ENCODE data around the gene CAPN14.

CAPN14 gene

DNA sequence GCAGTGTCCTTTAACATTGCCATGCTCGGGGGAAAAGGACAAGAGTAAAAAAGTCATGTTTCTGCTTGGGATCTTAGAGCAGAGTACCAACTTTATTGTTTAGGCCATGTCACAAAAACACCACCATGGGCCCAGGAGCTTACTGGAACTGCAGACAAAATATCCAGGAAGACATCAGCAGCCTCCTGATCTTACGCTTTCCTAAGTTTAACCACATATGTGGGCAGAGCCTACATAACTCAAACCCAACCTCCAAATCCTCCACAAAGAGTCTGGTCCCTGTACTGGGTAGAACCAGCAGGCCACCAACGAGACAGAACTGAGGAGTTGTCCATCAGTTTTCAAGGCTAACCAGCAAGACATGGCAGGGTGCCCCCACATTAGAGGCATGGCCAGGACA, 89.4 kb downstream of the CAPN14 start:
- DNase-seq (ENCODE audit: low read depth, low spot score): no peak

DNA sequence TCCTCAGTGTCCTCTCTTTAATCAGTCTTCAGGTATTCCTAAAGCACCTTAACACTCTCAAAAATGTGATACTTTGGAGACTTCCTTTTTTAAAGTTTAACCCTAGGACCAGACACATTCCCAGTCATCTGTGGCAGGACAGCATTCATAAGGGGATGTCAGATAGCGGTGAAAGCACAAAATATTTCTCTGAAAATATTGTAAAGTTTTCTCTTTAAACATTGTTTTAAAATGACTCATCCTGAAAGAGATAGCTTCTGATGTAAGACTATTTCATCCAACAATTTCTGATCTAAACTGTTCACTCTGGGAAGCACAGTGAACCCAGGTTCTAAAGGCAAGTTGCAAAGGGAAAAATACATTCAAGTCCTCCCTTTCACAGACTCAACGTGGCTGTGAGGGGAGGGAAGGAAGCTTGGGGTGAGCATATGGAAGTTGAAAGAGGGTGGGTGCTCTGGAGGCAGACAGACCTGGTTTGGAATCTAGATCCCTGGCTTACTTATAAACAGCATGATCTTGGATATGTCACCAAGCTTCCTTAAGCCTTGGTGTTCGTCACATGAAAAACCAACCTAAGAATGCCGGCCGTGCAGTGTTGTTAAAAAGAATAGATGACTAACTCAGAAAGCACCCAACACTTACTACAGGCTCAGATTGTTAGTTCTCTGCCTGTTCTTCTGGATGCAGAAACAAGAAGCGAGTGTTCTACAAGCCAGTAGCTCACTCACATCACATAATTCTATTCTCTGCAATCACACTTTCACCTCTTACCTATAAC, 91.2 kb downstream of the CAPN14 start:
- H3K4me3 ChIP-seq (ENCODE audit: low read depth, low read length): no peak overlapping the region
- POLR2A ChIA-PET: no interaction called here
- TF ChIP-seq, protein P1, sequence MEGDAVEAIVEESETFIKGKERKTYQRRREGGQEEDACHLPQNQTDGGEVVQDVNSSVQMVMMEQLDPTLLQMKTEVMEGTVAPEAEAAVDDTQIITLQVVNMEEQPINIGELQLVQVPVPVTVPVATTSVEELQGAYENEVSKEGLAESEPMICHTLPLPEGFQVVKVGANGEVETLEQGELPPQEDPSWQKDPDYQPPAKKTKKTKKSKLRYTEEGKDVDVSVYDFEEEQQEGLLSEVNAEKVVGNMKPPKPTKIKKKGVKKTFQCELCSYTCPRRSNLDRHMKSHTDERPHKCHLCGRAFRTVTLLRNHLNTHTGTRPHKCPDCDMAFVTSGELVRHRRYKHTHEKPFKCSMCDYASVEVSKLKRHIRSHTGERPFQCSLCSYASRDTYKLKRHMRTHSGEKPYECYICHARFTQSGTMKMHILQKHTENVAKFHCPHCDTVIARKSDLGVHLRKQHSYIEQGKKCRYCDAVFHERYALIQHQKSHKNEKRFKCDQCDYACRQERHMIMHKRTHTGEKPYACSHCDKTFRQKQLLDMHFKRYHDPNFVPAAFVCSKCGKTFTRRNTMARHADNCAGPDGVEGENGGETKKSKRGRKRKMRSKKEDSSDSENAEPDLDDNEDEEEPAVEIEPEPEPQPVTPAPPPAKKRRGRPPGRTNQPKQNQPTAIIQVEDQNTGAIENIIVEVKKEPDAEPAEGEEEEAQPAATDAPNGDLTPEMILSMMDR (IDR thresholded peaks at IDR 0.05; ENCODE audit: insufficient read depth, low read length, missing control alignments): no peak
- DNase-seq (ENCODE audit: low read depth, low spot score): no peak
- CTCF ChIA-PET: interaction anchor here (1.1 to 1.6 kb wide), 3 partner anchors 12 to 208 kb away, joined by 3 read pairs; partner anchors contain the start of gene GALNT14

More for the DNA sequence above, 89.4 kb downstream of the CAPN14 start:
- ChIA-PET CTCF (no interaction called here), POLR2A (no interaction called here)
- no peak overlapping the region for H3K4me3 ChIP-seq (ENCODE audit: low read depth, low read length)
- TF ChIP-seq, protein P1 (IDR thresholded peaks at IDR 0.05; ENCODE audit: insufficient read depth, low read length, missing control alignments): no peak

DNA sequence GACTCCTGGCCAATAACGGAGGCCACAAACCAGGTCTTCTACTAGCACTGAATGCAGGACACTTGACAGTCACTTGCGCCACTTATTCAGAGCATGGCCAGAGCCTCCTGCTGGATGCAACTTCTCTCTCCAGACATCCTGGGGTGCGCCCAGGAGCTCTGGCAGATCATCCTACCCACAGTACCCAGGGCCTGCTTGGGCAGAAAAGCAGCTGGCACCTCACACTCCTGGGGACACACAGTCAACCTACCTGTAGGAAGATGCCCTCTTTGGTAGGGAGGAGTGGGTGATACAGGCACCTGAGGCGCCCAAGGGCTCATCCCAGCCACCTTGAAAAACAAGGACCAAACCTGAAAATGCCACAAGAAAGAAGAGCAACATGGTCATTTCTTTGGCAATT, 92.4 kb downstream of the CAPN14 start:
- no peak for DNase-seq (ENCODE audit: low read depth, low spot score)
- POLR2A ChIA-PET: no interaction called here
- TF ChIP-seq, protein P1 (IDR thresholded peaks at IDR 0.05; ENCODE audit: insufficient read depth, low read length, missing control alignments): no peak
- CTCF ChIA-PET: interaction anchor here (1.1 to 1.6 kb wide), 2 partner anchors 13 to 209 kb away, joined by 3 read pairs; partner anchors contain the start of gene GALNT14
- H3K4me3 ChIP-seq (ENCODE audit: low read depth, low read length): no peak overlapping the region
